K562 (cell line): ENCODE measurements around the gene SMC4. TPM values are rescaled to one million over a fixed set of nuclear protein-coding genes. Genes with fewer than 3 reads are reported as not detected.
A peak's percentile ranks its signal among the peaks of the same experiment; 100 is the strongest.

Experiments used
- ATAC-seq: fragments of 200-7000 bp; cut with Tn5 transposase; 3 replicates; pipeline ENCODE4 v1.9.1; 2020; ENCODE audit warnings: moderate library complexity
- BruUV-seq: library from RNA; stranded (reverse); fragments of 400-500 nt; replicated peaks from 2 replicates; lab custom pipeline; 2021; lab: Mats Ljungman, UMichigan
- CTCF ChIA-PET: fragments of 300-600 bp; formaldehyde crosslinking; extraction: SDS; loops from one replicate; lab custom pipeline; 2021; ENCODE audit warnings: low intra/inter-chr PET ratio; lab: Yijun Ruan, JAX
- POLR2A ChIA-PET: fragments of 300-600, 350-650 bp; sonication (Branson Sonifier 250); formaldehyde crosslinking; extraction: SDS; loops from one replicate; lab custom pipeline; 2021; ENCODE audit warnings: antibody characterized with exemption, inconsistent platforms; lab: Yijun Ruan, JAX
- DNase-seq, 4 experiments: peaks; one replicate each; pipeline versions ENCODE4 v3.0.0 to v3.0.0-alpha.2; 2011 to 2018; ENCODE audit warnings: low spot score in 3 of 4, mixed read lengths in 3 of 4; ENCODE audit errors: extremely low read depth in 1 of 4
- FAIRE-seq: peaks from 2 replicates; lab custom pipeline; 2011; peaks lifted over from hg19 to GRCh38; lab: Jason Lieb, UNC
- H2AFZ ChIP-seq: 2 replicates; pipeline ENCODE4 v1.6.0; 2011; ENCODE audit warnings: low read depth, low read length, control low read depth, inconsistent platforms
- H3K27ac ChIP-seq: fragments of 200-600 bp; 3 replicates; pipeline ENCODE4 v1.8.0; 2011; ENCODE audit warnings: low read depth, mild to moderate bottlenecking, control low read depth, inconsistent platforms, low read length, moderate library complexity, mixed read lengths; ENCODE audit errors: extremely low read depth
- H3K27me3 ChIP-seq, 2 experiments: fragments of 300-600 bp in 1 of 2; 2 replicates in 1 of 2; 3 replicates in 1 of 2; pipeline versions ENCODE4 v1.6.0 to v1.8.0; 2011; ENCODE audit warnings: inconsistent platforms in 2 of 2, low read length in 2 of 2, mild to moderate bottlenecking in 1 of 2, mixed read lengths in 1 of 2, moderate library complexity in 1 of 2; ENCODE audit not compliant: control insufficient read depth in 2 of 2, insufficient read depth in 2 of 2
- H3K36me3 ChIP-seq: fragments of 300-600 bp; 3 replicates; pipeline ENCODE4 v1.8.0; 2011; ENCODE audit warnings: mild to moderate bottlenecking, low read length, inconsistent platforms; ENCODE audit not compliant: control insufficient read depth, insufficient read depth
- H3K4me1 ChIP-seq, 2 experiments: fragments of 200-600 bp in 1 of 2; replicated peaks in 1 of 2; 2 replicates in 1 of 2; 3 replicates in 1 of 2; pipeline versions ENCODE4 v1.5.1 to v1.8.0; 2011; ENCODE audit warnings: inconsistent platforms in 2 of 2, low read length in 2 of 2, mild to moderate bottlenecking in 1 of 2, mixed read lengths in 1 of 2, moderate library complexity in 1 of 2; ENCODE audit not compliant: control insufficient read depth in 2 of 2, insufficient read depth in 2 of 2
- H3K4me2 ChIP-seq: 2 replicates; pipeline ENCODE4 v1.6.1; 2011; ENCODE audit warnings: low read length, control low read depth, inconsistent platforms, mixed read lengths; ENCODE audit not compliant: insufficient read depth
- H3K4me3 ChIP-seq: fragments of 200-600 bp; sonication (generic), shearing (Covaris generic); 2 replicates; pipeline ENCODE4 v1.5.1; 2016; ENCODE audit warnings: control low read depth, inconsistent platforms
- H3K79me2 ChIP-seq: fragments of 200-600 bp; 3 replicates; pipeline ENCODE4 v1.8.0; 2011; ENCODE audit warnings: low read length, inconsistent platforms; ENCODE audit not compliant: control insufficient read depth, insufficient read depth
- H3K9ac ChIP-seq, 2 experiments: 2 replicates each; pipeline versions ENCODE4 v1.6.0 to v1.6.1; 2011; ENCODE audit warnings: low read depth in 2 of 2, low read length in 2 of 2, control low read depth in 1 of 2, inconsistent platforms in 1 of 2, mild to moderate bottlenecking in 1 of 2, mixed read lengths in 1 of 2; ENCODE audit not compliant: insufficient read depth in 1 of 2
- H3K9me1 ChIP-seq: one replicate; pipeline ENCODE4 v1.6.0; 2011; ENCODE audit warnings: inconsistent platforms, mild to moderate bottlenecking, low read length, moderate library complexity; ENCODE audit not compliant: control insufficient read depth, insufficient read depth
- H3K9me3 ChIP-seq: replicated peaks from 2 replicates; pipeline ENCODE4 v1.5.1; 2011; ENCODE audit warnings: low read depth, low read length, inconsistent platforms; ENCODE audit not compliant: control insufficient read depth, insufficient read depth
- H4K20me1 ChIP-seq: replicated peaks from 2 replicates; pipeline ENCODE4 v1.6.1; 2011; ENCODE audit warnings: low read length, inconsistent platforms, mixed read lengths; ENCODE audit not compliant: control insufficient read depth, insufficient read depth
- GATAD2B ChIP-seq: fragments of 450-650 bp; IDR thresholded peaks from 2 replicates; pipeline ENCODE4 v1.6.1; 2017; ENCODE audit warnings: mild to moderate bottlenecking, borderline replicate concordance
- KDM1A ChIP-seq, 2 experiments: fragments of 450-650 bp; IDR thresholded peaks; 2 replicates each; pipeline ENCODE4 v1.6.1; 2016; ENCODE audit warnings: mild to moderate bottlenecking in 2 of 2
- MYNN ChIP-seq, 2 experiments: sonication (generic); formaldehyde crosslinking in 1 of 2; IDR thresholded peaks; 2 replicates each; pipeline versions ENCODE4 v1.5.0 to v1.6.1; 2016 to 2020; ENCODE audit warnings: antibody characterized with exemption in 1 of 2, missing genetic modification reagents in 1 of 2
- POLR2A ChIP-seq: fragments of 450-650 bp; conservative IDR thresholded peaks from 2 replicates; pipeline ENCODE4 v1.6.1; 2016
- POLR2AphosphoS2 ChIP-seq: IDR thresholded peaks from 2 replicates; pipeline ENCODE4 v1.6.1; 2012; ENCODE audit warnings: low read length, improper control_type of control experiment
- POLR2H ChIP-seq: IDR thresholded peaks from 2 replicates; pipeline ENCODE4 v1.6.1; 2016; ENCODE audit warnings: missing genetic modification characterization, low read depth, mild to moderate bottlenecking, control low read depth, missing compliant biosample characterization, moderate library complexity
- SUPT5H ChIP-seq: fragments of 450-650 bp; IDR thresholded peaks from 2 replicates; pipeline ENCODE4 v1.6.1; 2016
- U2AF2 ChIP-seq: fragments of 200-400 bp; formaldehyde crosslinking; optimal IDR thresholded peaks from 2 replicates; pipeline ENCODE3; 2017; ENCODE audit warnings: low read depth, mild to moderate bottlenecking, low read length
- ZNF444 ChIP-seq: fragments of 250-450 bp; sonication (Bioruptor Pico); IDR thresholded peaks from 2 replicates; pipeline ENCODE4 v1.4.0; 2020; ENCODE audit warnings: mild to moderate bottlenecking, moderate library complexity
- WGBS: fragments of 100-300 bp; shearing (Covaris generic); methylation state at CpG from one replicate; pipeline ENCODE4 v1.1.6; 2016; ENCODE audit warnings: low coverage, mixed read lengths; ENCODE audit not compliant: insufficient coverage; ENCODE audit errors: missing lambda C conversion rate; 5-methylcytosine and 5-hydroxymethylcytosine counted together
- in situ Hi-C: fragments of 300-500 bp; cut with MboI; formaldehyde crosslinking; loops from 4 replicates; pipeline ENCODE4 v1.15.0; 2018; ENCODE audit warnings: inconsistent platforms, mixed read lengths
- intact Hi-C: fragments of 100-400 bp; cut with micrococcal nuclease; formaldehyde crosslinking; loops from 2 replicates; pipeline ENCODE4 v1.14.2; 2022
- polyA plus RNA-seq, 8 experiments: library from polyadenylated mRNA; depleted of rRNA in 4 of 8; stranded (reverse) in 5 of 8; unstranded in 3 of 8; fragments of >200 nt; fragmentation: Nextera tagmentation in 2 of 8; fragmentation: Illumina TruSeq in 1 of 8; extraction: Ambion mirVana in 2 of 8; extraction: Trizol in 1 of 8; gene quantifications; 2 replicates each; pipeline versions ENCODE4 v1.2.1 to v1.2.3, GENCODE V29; 2011 to 2014; ENCODE audit warnings: inconsistent platforms in 1 of 8, missing spikeins in 1 of 8
- total RNA-seq, 7 experiments: library from RNA; depleted of rRNA in 6 of 7; stranded (reverse); fragments of >200 nt in 6 of 7; fragmentation: Illumina TruSeq in 2 of 7; extraction: Trizol in 2 of 7; gene quantifications; 2 replicates each; pipeline versions ENCODE4 v1.2.1 to v1.2.3, GENCODE V29; 2011 to 2021; ENCODE audit warnings: low replicate concordance in 1 of 7
- TF ChIP-seq, protein P1 (sequence below): fragments of 250-450 bp; sonication (Bioruptor Pico); IDR thresholded peaks from 2 replicates; pipeline ENCODE4 v1.8.0; 2021; ENCODE audit warnings: mild to moderate bottlenecking, moderate library complexity

The SMC4 gene
- total and polyA plus RNA-seq, 9 of the 15 experiments (the other 6 are each of a cell fraction or from before 2014, with no cell fraction given) = 87.9 to 347 (median 176) TPM

DNA sequence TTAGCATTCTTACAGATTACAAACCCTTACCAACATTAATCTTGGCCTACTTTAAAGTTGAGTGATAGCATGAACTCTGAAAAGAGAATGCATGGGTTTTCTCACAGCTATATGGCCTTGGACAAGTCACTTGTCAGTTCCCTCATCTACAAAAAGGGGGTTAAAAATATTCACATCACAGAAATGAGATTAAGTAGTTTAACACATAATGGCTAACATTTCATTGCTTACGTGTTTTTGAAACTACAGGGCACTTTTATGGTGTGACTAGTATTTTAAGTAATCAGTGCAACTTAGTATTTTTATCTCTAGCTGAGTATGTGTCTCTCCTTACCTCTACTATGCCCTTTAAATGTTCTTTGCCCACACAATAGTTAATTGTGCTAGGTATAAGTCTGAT is 36.3 kb downstream of the SMC4 start:
- ChIA-PET POLR2A (interaction anchor here (0.7 to 3.8 kb wide), 8 partner anchors 9 to 203 kb away, joined by 3 to 38 read pairs (median 6); partner anchors contain the start of gene TRIM59), CTCF (no interaction called here)
- no TSS peak for BruUV-seq
- no peak overlapping the region for H2AFZ ChIP-seq
- no peak overlapping the region for H3K4me2 ChIP-seq
- 0 out of 2 replicates have a peak, but pooled peaks cover 4% of the 10 kb centered on the region for H4K20me1 ChIP-seq
- in situ Hi-C loops (no loop called here), intact Hi-C loops (no loop called here)
- WGBS = 83% methylated on average over 1 of the region's 1 CpG
- H3K36me3 ChIP-seq = peaks cover 95% of the 10 kb centered on the region
- no peak for FAIRE-seq
- TF ChIP-seq U2AF2 (no peak), KDM1A (IDR thresholded peaks at IDR 0.05) (no peak), ZNF444 (CRISPR knock-in tag) (no peak), GATAD2B (no peak), SUPT5H (peak; percentile 20; the same call in 1 of the 2 replicates), POLR2AphosphoS2 (peak; percentile 74; the same call in 1 of the 2 replicates), POLR2A (peak; percentile 50; the same call in 1 of the 2 replicates), MYNN (IDR thresholded peaks at IDR 0.05) (peak; percentile 24; the same call in 1 of the 2 replicates), MYNN (CRISPR knock-in tag; IDR thresholded peaks at IDR 0.05) (no peak), POLR2H (peak; percentile 33; the same call in 1 of the 2 replicates)
- TF ChIP-seq, protein P1, sequence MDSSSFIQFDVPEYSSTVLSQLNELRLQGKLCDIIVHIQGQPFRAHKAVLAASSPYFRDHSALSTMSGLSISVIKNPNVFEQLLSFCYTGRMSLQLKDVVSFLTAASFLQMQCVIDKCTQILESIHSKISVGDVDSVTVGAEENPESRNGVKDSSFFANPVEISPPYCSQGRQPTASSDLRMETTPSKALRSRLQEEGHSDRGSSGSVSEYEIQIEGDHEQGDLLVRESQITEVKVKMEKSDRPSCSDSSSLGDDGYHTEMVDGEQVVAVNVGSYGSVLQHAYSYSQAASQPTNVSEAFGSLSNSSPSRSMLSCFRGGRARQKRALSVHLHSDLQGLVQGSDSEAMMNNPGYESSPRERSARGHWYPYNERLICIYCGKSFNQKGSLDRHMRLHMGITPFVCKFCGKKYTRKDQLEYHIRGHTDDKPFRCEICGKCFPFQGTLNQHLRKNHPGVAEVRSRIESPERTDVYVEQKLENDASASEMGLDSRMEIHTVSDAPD (CRISPR knock-in tag) = no peak
- H3K79me2 ChIP-seq = peaks cover 84% of the 10 kb centered on the region
- H3K4me1 ChIP-seq = peaks cover 2 to 3% of the 10 kb centered on the region in 2 experiments; a peak in 3 of 5 replicates
- no peak overlapping the region for H3K9ac ChIP-seq
- DNase-seq = no peak
- no peaks in the 10 kb centered on the region for H3K9me3 ChIP-seq
- peak; percentile 31 for ATAC-seq
- no peaks in the 10 kb centered on the region for H3K9me1 ChIP-seq
- H3K4me3 ChIP-seq = no peak overlapping the region
- H3K27me3 ChIP-seq = no peaks in the 10 kb centered on the region
- H3K27ac ChIP-seq = no peak overlapping the region
